ENCODE measurements around the gene FAM124B. TPM values are rescaled to one million over a fixed set of nuclear protein-coding genes. Genes with fewer than 3 reads are reported as not detected.

The FAM124B gene
- total RNA-seq, 2 experiments from 2014 or later = 0.25 TPM; not detected in 1

DNA sequence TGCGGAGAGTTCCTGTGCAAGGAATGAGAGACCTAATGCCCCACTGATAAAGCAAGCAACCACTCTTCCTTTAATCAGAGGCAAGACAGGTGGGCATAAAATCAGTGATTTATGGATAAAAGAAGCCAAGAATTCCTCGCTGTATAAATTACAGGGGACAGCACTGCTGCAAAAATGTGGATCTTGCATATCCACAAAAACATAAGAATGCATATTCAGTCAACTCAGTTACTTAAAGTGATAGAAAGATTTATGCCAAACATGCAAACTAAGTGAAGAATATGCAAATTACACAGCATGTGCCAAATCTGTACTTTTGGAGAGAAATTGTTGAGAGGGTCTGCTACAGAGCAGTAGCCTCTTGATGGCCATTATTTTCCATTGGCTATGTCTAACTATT lies 67.2 kb downstream of the FAM124B start:
- CTCF ChIA-PET = no interaction called here
- H3K36me3 Mint-ChIP-seq (ENCODE audit: low read depth) = no peaks in the 10 kb centered on the region
- no peaks in the 10 kb centered on the region for H3K9me3 Mint-ChIP-seq
- TF ChIP-seq CTCF (IDR thresholded peaks at IDR 0.05) = no peak
- H3K4me1 Mint-ChIP-seq (ENCODE audit: low read depth) = no peaks in the 10 kb centered on the region
- no peak for ATAC-seq
- POLR2A ChIA-PET = no interaction called here
- H3K27me3 Mint-ChIP-seq = peaks cover 4% of the 10 kb centered on the region
- no peak overlapping the region for H3K4me3 Mint-ChIP-seq
- no peak for DNase-seq
- no peak overlapping the region for H3K27ac Mint-ChIP-seq
- intact Hi-C loops (cut with micrococcal nuclease) = no loop called here

GRCh38 chr2:224333726-224334482 lies 68.0 kb downstream of the FAM124B start:
- ChIA-PET POLR2A (interaction anchor here (0.6 kb wide), 1 partner anchor 436 kb away, joined by 3 read pairs; no protein-coding TSS in a partner anchor), CTCF (no interaction called here)
- Mint-ChIP-seq H3K9me3 (no peaks in the 10 kb centered on the region), H3K4me1 (ENCODE audit: low read depth) (no peaks in the 10 kb centered on the region), H3K4me3 (no peak overlapping the region), H3K27ac (no peak overlapping the region), H3K36me3 (ENCODE audit: low read depth) (no peaks in the 10 kb centered on the region), H3K27me3 (peaks cover 6% of the 10 kb centered on the region)
- no peak for DNase-seq
- no peak for ATAC-seq
- intact Hi-C loops (cut with micrococcal nuclease) = no loop called here
- TF ChIP-seq CTCF (IDR thresholded peaks at IDR 0.05) = no peak

GRCh38 chr2:224331698-224332097 lies 70.2 kb downstream of the FAM124B start:
- Mint-ChIP-seq H3K4me3 (no peak overlapping the region), H3K9me3 (no peaks in the 10 kb centered on the region), H3K27ac (no peak overlapping the region), H3K27me3 (peaks cover 17% of the 10 kb centered on the region), H3K4me1 (ENCODE audit: low read depth) (no peaks in the 10 kb centered on the region), H3K36me3 (ENCODE audit: low read depth) (no peaks in the 10 kb centered on the region)
- TF ChIP-seq CTCF (IDR thresholded peaks at IDR 0.05) = no peak
- ChIA-PET POLR2A (no interaction called here), CTCF (interaction anchor here (1.5 kb wide), 1 partner anchor 9 kb away, joined by 3 read pairs; no protein-coding TSS in a partner anchor)
- no peak for DNase-seq
- ATAC-seq = no peak
- intact Hi-C loops (cut with micrococcal nuclease) = no loop called here

DNA sequence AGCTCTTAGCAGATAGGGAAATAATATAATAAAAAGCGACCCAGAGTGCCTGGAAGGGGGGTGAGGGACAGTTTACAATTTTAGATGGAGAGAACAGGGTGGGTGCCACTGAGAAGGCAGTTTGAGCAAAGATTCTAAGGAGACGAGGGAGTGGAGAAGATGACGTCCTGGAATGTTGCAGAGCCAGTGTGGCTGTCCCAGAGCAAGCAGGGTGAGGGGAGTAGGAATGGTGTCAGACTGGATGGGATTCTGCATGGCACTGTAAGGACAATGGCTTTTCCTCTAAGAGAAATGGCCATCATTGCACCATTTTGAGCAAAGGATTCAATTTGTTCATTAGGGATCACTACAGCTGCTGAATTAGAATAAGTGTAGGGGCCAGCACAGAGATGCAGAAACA lies 73.1 kb downstream of the FAM124B start:
- Mint-ChIP-seq H3K36me3 (ENCODE audit: low read depth) (no peaks in the 10 kb centered on the region), H3K4me3 (no peak overlapping the region), H3K27me3 (peaks cover 17% of the 10 kb centered on the region), H3K27ac (no peak overlapping the region), H3K4me1 (ENCODE audit: low read depth) (no peaks in the 10 kb centered on the region), H3K9me3 (no peaks in the 10 kb centered on the region)
- POLR2A ChIA-PET = no interaction called here
- ATAC-seq (no peak), DNase-seq (no peak)
- TF ChIP-seq CTCF (IDR thresholded peaks at IDR 0.05) = no peak
- CTCF ChIA-PET = no interaction called here
- intact Hi-C loops (cut with micrococcal nuclease) = no loop called here

Other genes starting within 250 kb of the FAM124B start
- gene CUL3, start 183.3 kb upstream of the FAM124B start, total RNA-seq = 10 to 100 TPM; 75.0 to 76.7 TPM

Measured in activated CD8-positive, alpha-beta T cell treated with anti-CD3 and anti-CD28 coated beads for 36 hours (primary cell).